ENCODE data around the gene SYNDIG1L.

The SYNDIG1L gene

DNA sequence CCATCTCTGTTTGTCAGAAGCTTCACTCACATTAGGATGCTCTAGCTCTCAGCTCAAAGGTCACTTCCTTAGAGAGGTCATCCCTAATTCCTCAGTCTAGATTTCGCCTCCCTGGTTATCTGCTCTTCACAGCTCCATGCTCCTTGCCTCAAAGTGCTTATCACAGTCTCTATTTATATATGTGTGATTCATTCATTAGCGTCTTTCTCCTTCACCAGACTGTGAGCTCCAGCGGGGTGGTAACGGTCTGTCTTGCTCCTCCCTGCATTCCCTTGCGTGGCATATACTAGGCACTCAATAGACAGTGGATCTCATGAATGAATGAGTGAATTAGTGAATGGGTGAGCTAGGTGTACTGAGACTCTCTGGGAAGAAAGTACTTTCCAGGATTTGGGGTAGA lies 6.9 kb downstream of the SYNDIG1L start:
- Histone ChIP-seq H3K27ac (ENCODE audit: low read length) (no peak overlapping the region), H3K9me2 (replicated peaks; ENCODE audit: insufficient read depth, low read length) (no peaks in the 10 kb centered on the region), H4K20me1 (ENCODE audit: insufficient read depth, low read length) (no peaks in the 10 kb centered on the region), H3K9ac (ENCODE audit: low read length) (no peak overlapping the region), H2AFZ (ENCODE audit: low read length) (no peak overlapping the region), H3K4me1 (ENCODE audit: low read length) (no peaks in the 10 kb centered on the region), H3K36me3 (replicated peaks; ENCODE audit: insufficient read depth, low read length) (no peaks in the 10 kb centered on the region), H3K27me3 (replicated peaks; ENCODE audit: insufficient read depth, low read length) (peaks cover 13% of the 10 kb centered on the region; the same call in 1 of the 2 replicates), H3K9me3 (replicated peaks; ENCODE audit: insufficient read depth, low read length) (no peaks in the 10 kb centered on the region), H3F3A (ENCODE audit: insufficient read depth, low read length) (no peaks in the 10 kb centered on the region), H3K79me2 (ENCODE audit: low read length) (no peaks in the 10 kb centered on the region), H3K4me3 (ENCODE audit: low read length) (no peak overlapping the region), H3K4me2 (ENCODE audit: low read depth, low read length) (no peak overlapping the region)
- DNase-seq, result no peak
- TF ChIP-seq CTCF (IDR thresholded peaks at IDR 0.05; ENCODE audit: low read length) (no peak), EZH2 (optimal IDR thresholded peaks at IDR 0.05; ENCODE audit: low read depth, low read length) (no peak), EZH2phosphoT487 (IDR thresholded peaks at IDR 0.05; ENCODE audit: low read length) (no peak)

DNA sequence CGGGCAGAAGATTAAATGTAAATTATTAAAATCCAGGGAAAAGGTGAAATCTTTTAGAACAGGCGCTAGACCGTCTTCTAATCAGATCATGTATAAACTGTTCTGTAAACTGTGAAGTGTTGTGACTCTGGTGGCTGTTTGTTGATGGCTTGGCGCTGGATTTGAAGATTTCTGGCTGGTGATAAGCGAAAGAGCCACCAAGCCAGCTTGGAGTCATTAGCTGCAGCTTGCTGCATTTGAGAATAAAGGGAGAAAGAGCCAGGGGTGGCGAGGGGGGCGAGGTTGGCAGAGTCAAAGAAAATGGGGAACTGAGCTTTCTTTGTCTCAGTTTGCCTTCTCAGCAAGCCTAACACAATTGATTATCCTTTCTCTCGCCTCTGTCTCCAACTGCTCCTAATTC lies 8.0 kb downstream of the SYNDIG1L start:
- peaks cover 13% of the 10 kb centered on the region; the same call in 1 of the 2 replicates for H3K27me3 ChIP-seq (replicated peaks; ENCODE audit: insufficient read depth, low read length)
- DNase-seq, result no peak
- TF ChIP-seq CTCF (IDR thresholded peaks at IDR 0.05; ENCODE audit: low read length), result no peak
- TF ChIP-seq EZH2 (optimal IDR thresholded peaks at IDR 0.05; ENCODE audit: low read depth, low read length), result no peak
- no peak for TF ChIP-seq EZH2phosphoT487 (IDR thresholded peaks at IDR 0.05; ENCODE audit: low read length)

GRCh38 chr14:74417611-74418010 lies 8.4 kb downstream of the SYNDIG1L start:
- H3K9me2 ChIP-seq (replicated peaks; ENCODE audit: insufficient read depth, low read length), result no peaks in the 10 kb centered on the region
- H3K36me3 ChIP-seq (replicated peaks; ENCODE audit: insufficient read depth, low read length), result no peaks in the 10 kb centered on the region
- H3K4me1 ChIP-seq (ENCODE audit: low read length), result no peaks in the 10 kb centered on the region
- no peak overlapping the region for H2AFZ ChIP-seq (ENCODE audit: low read length)
- no peak overlapping the region for H3K27ac ChIP-seq (ENCODE audit: low read length)
- no peaks in the 10 kb centered on the region for H3F3A ChIP-seq (ENCODE audit: insufficient read depth, low read length)
- H4K20me1 ChIP-seq (ENCODE audit: insufficient read depth, low read length), result no peaks in the 10 kb centered on the region
- H3K4me2 ChIP-seq (ENCODE audit: low read depth, low read length), result no peak overlapping the region
- peaks cover 13% of the 10 kb centered on the region; the same call in 1 of the 2 replicates for H3K27me3 ChIP-seq (replicated peaks; ENCODE audit: insufficient read depth, low read length)
- TF ChIP-seq EZH2phosphoT487 (IDR thresholded peaks at IDR 0.05; ENCODE audit: low read length), result no peak
- TF ChIP-seq CTCF (IDR thresholded peaks at IDR 0.05; ENCODE audit: low read length), result no peak
- no peak for TF ChIP-seq EZH2 (optimal IDR thresholded peaks at IDR 0.05; ENCODE audit: low read depth, low read length)
- H3K79me2 ChIP-seq (ENCODE audit: low read length), result no peaks in the 10 kb centered on the region
- H3K4me3 ChIP-seq (ENCODE audit: low read length), result no peak overlapping the region
- no peaks in the 10 kb centered on the region for H3K9me3 ChIP-seq (replicated peaks; ENCODE audit: insufficient read depth, low read length)
- no peak for DNase-seq
- no peak overlapping the region for H3K9ac ChIP-seq (ENCODE audit: low read length)

More for the DNA sequence above, 8.0 kb downstream of the SYNDIG1L start:
- Histone ChIP-seq H3K4me2 (ENCODE audit: low read depth, low read length) (no peak overlapping the region), H3K9me3 (replicated peaks; ENCODE audit: insufficient read depth, low read length) (no peaks in the 10 kb centered on the region), H3K9me2 (replicated peaks; ENCODE audit: insufficient read depth, low read length) (no peaks in the 10 kb centered on the region), H3K27ac (ENCODE audit: low read length) (no peak overlapping the region), H3K4me3 (ENCODE audit: low read length) (no peak overlapping the region), H2AFZ (ENCODE audit: low read length) (no peak overlapping the region), H3K79me2 (ENCODE audit: low read length) (no peaks in the 10 kb centered on the region), H3K36me3 (replicated peaks; ENCODE audit: insufficient read depth, low read length) (no peaks in the 10 kb centered on the region), H3F3A (ENCODE audit: insufficient read depth, low read length) (no peaks in the 10 kb centered on the region), H3K9ac (ENCODE audit: low read length) (no peak overlapping the region), H3K4me1 (ENCODE audit: low read length) (no peaks in the 10 kb centered on the region), H4K20me1 (ENCODE audit: insufficient read depth, low read length) (no peaks in the 10 kb centered on the region)
